Liver (tissue), 9 donors: Measurements from ENCODE around the gene NT5DC1. TPM values are rescaled to one million over a fixed set of nuclear protein-coding genes. Genes with fewer than 3 reads are reported as not detected.

ENCODE experiments used
- DNase-seq: peaks from one replicate; pipeline ENCODE4 v3.0.0-alpha.2; 2017; ENCODE audit warnings: low spot score
- H3K27ac ChIP-seq, 2 donors: one replicate each; pipeline ENCODE4 v1.7.0; 2013; ENCODE audit warnings: inconsistent platforms in 2 of 2, low read length in 2 of 2, control low read depth in 1 of 2, low read depth in 1 of 2, mild to moderate bottlenecking in 1 of 2
- H3K27me3 ChIP-seq, 4 donors: one replicate each; pipeline versions ENCODE4 v1.6.1 to v1.7.0; 2013; ENCODE audit warnings: low read length in 3 of 4, inconsistent platforms in 1 of 4, mild to moderate bottlenecking in 1 of 4, moderate library complexity in 1 of 4; ENCODE audit not compliant: control insufficient read depth in 4 of 4, insufficient read depth in 4 of 4
- H3K36me3 ChIP-seq, 4 donors: one replicate each; pipeline versions ENCODE4 v1.6.1 to v1.7.0; 2013; ENCODE audit warnings: low read length in 3 of 4, mild to moderate bottlenecking in 3 of 4, low read depth in 1 of 4, moderate library complexity in 1 of 4; ENCODE audit not compliant: control insufficient read depth in 4 of 4, insufficient read depth in 3 of 4
- H3K4me1 ChIP-seq, 4 donors: one replicate each; pipeline versions ENCODE4 v1.6.1 to v1.7.0; 2013; ENCODE audit warnings: low read length in 3 of 4, mild to moderate bottlenecking in 3 of 4, moderate library complexity in 1 of 4; ENCODE audit not compliant: control insufficient read depth in 4 of 4, insufficient read depth in 4 of 4
- H3K4me3 ChIP-seq, 3 donors: one replicate each; pipeline versions ENCODE4 v1.6.1 to v1.7.0; 2013; ENCODE audit warnings: low read length in 3 of 3, control low read depth in 1 of 3, low read depth in 1 of 3, mild to moderate bottlenecking in 1 of 3
- H3K9ac ChIP-seq, 2 donors: one replicate each; pipeline ENCODE4 v1.7.0; 2013; ENCODE audit warnings: low read length in 2 of 2, mild to moderate bottlenecking in 2 of 2, moderate library complexity in 2 of 2, control low read depth in 1 of 2, low read depth in 1 of 2
- H3K9me3 ChIP-seq, 4 donors: one replicate each; pipeline versions ENCODE4 v1.6.1 to v1.7.0; 2013; ENCODE audit warnings: low read length in 3 of 4; ENCODE audit not compliant: control insufficient read depth in 4 of 4
- ATF3 ChIP-seq: IDR thresholded peaks from 2 replicates; pipeline ENCODE4 v1.6.1; 2016; ENCODE audit warnings: antibody characterized with exemption
- CTCF ChIP-seq: fragments of 150-350 bp; IDR thresholded peaks from 2 replicates; pipeline ENCODE4 v1.5.1; 2017; ENCODE audit warnings: improper control_type of control experiment, low read depth, low read length; ENCODE audit not compliant: missing input control
- EGR1 ChIP-seq, 2 donors: IDR thresholded peaks; 2 replicates each; pipeline ENCODE4 v1.6.1; 2016 to 2018; ENCODE audit warnings: antibody characterized with exemption in 2 of 2, low read depth in 2 of 2
- FOXA1 ChIP-seq: IDR thresholded peaks from 2 replicates; pipeline ENCODE4 v1.6.1; 2016; ENCODE audit warnings: antibody characterized with exemption
- FOXA2 ChIP-seq: IDR thresholded peaks from 2 replicates; pipeline ENCODE4 v1.6.1; 2016; ENCODE audit warnings: antibody characterized with exemption
- GABPA ChIP-seq, 2 donors: IDR thresholded peaks in 1 of 2; conservative IDR thresholded peaks in 1 of 2; 2 replicates each; pipeline ENCODE4 v1.6.1; 2016; ENCODE audit warnings: antibody characterized with exemption in 2 of 2, mild to moderate bottlenecking in 1 of 2, moderate library complexity in 1 of 2
- HNF4A ChIP-seq, 2 donors: conservative IDR thresholded peaks; 2 replicates each; pipeline ENCODE4 v1.6.1; 2016; ENCODE audit warnings: antibody characterized with exemption in 2 of 2, mild to moderate bottlenecking in 2 of 2
- HNF4G ChIP-seq: IDR thresholded peaks from 2 replicates; pipeline ENCODE4 v1.6.1; 2016; ENCODE audit warnings: antibody characterized with exemption
- JUND ChIP-seq, 2 donors: IDR thresholded peaks; 2 replicates each; pipeline ENCODE4 v1.6.1; 2016; ENCODE audit warnings: antibody characterized with exemption in 2 of 2
- MAX ChIP-seq: IDR thresholded peaks from 2 replicates; pipeline ENCODE4 v1.6.1; 2016; ENCODE audit warnings: antibody characterized with exemption
- NR2F2 ChIP-seq: IDR thresholded peaks from 2 replicates; pipeline ENCODE4 v1.6.1; 2016; ENCODE audit warnings: antibody characterized with exemption
- RAD21 ChIP-seq, 2 donors: IDR thresholded peaks; 2 replicates each; pipeline ENCODE4 v1.6.1; 2016; ENCODE audit warnings: antibody characterized with exemption in 2 of 2, mild to moderate bottlenecking in 2 of 2
- REST ChIP-seq: IDR thresholded peaks from 2 replicates; pipeline ENCODE4 v1.6.1; 2016; ENCODE audit warnings: antibody characterized with exemption, mild to moderate bottlenecking
- RXRA ChIP-seq, 2 donors: IDR thresholded peaks; 2 replicates each; pipeline ENCODE4 v1.6.1; 2017 to 2018; ENCODE audit warnings: antibody characterized with exemption in 2 of 2, mild to moderate bottlenecking in 1 of 2
- SP1 ChIP-seq: IDR thresholded peaks from 2 replicates; pipeline ENCODE4 v1.6.1; 2018; ENCODE audit warnings: antibody characterized with exemption, mild to moderate bottlenecking
- TAF1 ChIP-seq: conservative IDR thresholded peaks from 2 replicates; pipeline ENCODE4 v1.6.1; 2016; ENCODE audit warnings: antibody characterized with exemption, mild to moderate bottlenecking
- YY1 ChIP-seq: IDR thresholded peaks from 2 replicates; pipeline ENCODE4 v1.6.1; 2016; ENCODE audit warnings: antibody characterized with exemption, mild to moderate bottlenecking
- ZBTB33 ChIP-seq: IDR thresholded peaks from 2 replicates; pipeline ENCODE4 v1.6.1; 2016; ENCODE audit warnings: antibody characterized with exemption
- WGBS: extraction: QIAGEN DNeasy Blood & Tissue Kit; methylation state at CpG from one replicate; pipeline ENCODE4 v1.1.7; 2013; 5-methylcytosine and 5-hydroxymethylcytosine counted together
- polyA plus RNA-seq, 2 donors: library from polyadenylated mRNA; stranded (reverse) in 1 of 2; unstranded in 1 of 2; fragments of 200-250 nt in 1 of 2; fragments of >200 nt in 1 of 2; fragmentation: Nextera tagmentation in 1 of 2; extraction: Ambion mirVana in 1 of 2; gene quantifications; one replicate each; pipeline versions ENCODE4 v1.2.1 to v1.2.3, GENCODE V29; 2013 to 2015
- total RNA-seq, 2 donors: library from RNA; depleted of rRNA; stranded (reverse); fragments of >200 nt; gene quantifications; one replicate each; pipeline ENCODE4 v1.2.3, GENCODE V29; 2014
- donor health status: healthy.
- donor health status: healthy.
- donor health status: healthy.
- donor health status: healthy.
- donor health status: healthy.

The NT5DC1 gene
- total and polyA plus RNA-seq, 4 donors: 10.4 to 31.4 (median 23.3) TPM

- Histone ChIP-seq H3K27ac (no peak overlapping the region), H3K9me3 (no peaks in the 10 kb centered on the region), H3K9ac (no peak overlapping the region), H3K4me1 (peaks cover 0 to 3% (median 0%) of the 10 kb centered on the region in 4 donors), H3K4me3 (no peak overlapping the region), H3K36me3 (peaks cover 0 to 2% (median 0%) of the 10 kb centered on the region in 4 donors), H3K27me3 (no peaks in the 10 kb centered on the region)
- 84% methylated on average over 3 of the region's 3 CpGs for WGBS
- no peak for DNase-seq
- TF ChIP-seq JUND (IDR thresholded peaks at IDR 0.05): no peak
- TF ChIP-seq TAF1: no peak
- TF ChIP-seq FOXA2: no peak
- no peak for TF ChIP-seq RAD21 (IDR thresholded peaks at IDR 0.05)
- no peak for TF ChIP-seq RXRA (IDR thresholded peaks at IDR 0.05)
- no peak for TF ChIP-seq MAX
- TF ChIP-seq GABPA (IDR thresholded peaks at IDR 0.05 in 1 of 2, conservative IDR thresholded peaks at IDR 0.05 in 1 of 2): no peak
- no peak for TF ChIP-seq HNF4A (conservative IDR thresholded peaks at IDR 0.05)
- TF ChIP-seq YY1: no peak
- no peak for TF ChIP-seq HNF4G
- no peak for TF ChIP-seq ATF3
- TF ChIP-seq CTCF: no peak
- TF ChIP-seq NR2F2: no peak
- TF ChIP-seq FOXA1: no peak
- no peak for TF ChIP-seq SP1
- TF ChIP-seq REST: no peak
These were observed 44.0 kb downstream of the NT5DC1 start for GRCh38 chr6:116144605-116145004.

- no peak overlapping the region for H3K27ac ChIP-seq
- peaks cover 0 to 3% (median 0%) of the 10 kb centered on the region in 4 donors for H3K4me1 ChIP-seq
- H3K9ac ChIP-seq: no peak overlapping the region
- DNase-seq: no peak
- no peaks in the 10 kb centered on the region for H3K9me3 ChIP-seq
- WGBS: 91% methylated on average over 4 of the region's 4 CpGs
- H3K36me3 ChIP-seq: peaks cover 0 to 3% (median 0%) of the 10 kb centered on the region in 4 donors
- H3K4me3 ChIP-seq: no peak overlapping the region
- no peaks in the 10 kb centered on the region for H3K27me3 ChIP-seq
- TF ChIP-seq RXRA (IDR thresholded peaks at IDR 0.05): no peak
- no peak for TF ChIP-seq EGR1 (IDR thresholded peaks at IDR 0.05; ENCODE audit: low read depth in 2 of 2)
- TF ChIP-seq SP1: no peak
- no peak for TF ChIP-seq ATF3
- TF ChIP-seq ZBTB33: no peak
- no peak for TF ChIP-seq HNF4A (conservative IDR thresholded peaks at IDR 0.05)
- TF ChIP-seq GABPA (IDR thresholded peaks at IDR 0.05 in 1 of 2, conservative IDR thresholded peaks at IDR 0.05 in 1 of 2): no peak
- TF ChIP-seq JUND (IDR thresholded peaks at IDR 0.05): no peak
- TF ChIP-seq RAD21 (IDR thresholded peaks at IDR 0.05): no peak
- TF ChIP-seq YY1: no peak
- no peak for TF ChIP-seq CTCF
- TF ChIP-seq NR2F2: no peak
- no peak for TF ChIP-seq HNF4G
- TF ChIP-seq TAF1: no peak
- TF ChIP-seq FOXA2: no peak
- TF ChIP-seq FOXA1: no peak
These were observed 45.4 kb downstream of the NT5DC1 start for GRCh38 chr6:116145803-116146675.
